GM12878 (cell line): ENCODE measurements around the gene NINL. TPM values are rescaled to one million over a fixed set of nuclear protein-coding genes. Genes with fewer than 3 reads are reported as not detected.

Experiments
- ATAC-seq: fragments of 200-7000 bp; cut with Tn5 transposase; 3 replicates; pipeline ENCODE4 v1.9.1; 2020; ENCODE audit warnings: mild to moderate bottlenecking, moderate library complexity
- BruUV-seq: library from RNA; stranded (reverse); fragments of 400-500 nt; replicated peaks from 2 replicates; lab custom pipeline; 2021; lab: Mats Ljungman, UMichigan
- CTCF ChIA-PET: fragments of 300-600 bp; sonication (Branson Sonifier 250); formaldehyde crosslinking; extraction: SDS; loops from one replicate; lab custom pipeline; 2021; ENCODE audit warnings: inconsistent platforms; lab: Yijun Ruan, JAX
- POLR2A ChIA-PET: fragments of 350-600 bp; formaldehyde crosslinking; extraction: SDS; loops from one replicate; lab custom pipeline; 2021; ENCODE audit warnings: inconsistent platforms; lab: Charles Lee
- RAD21 ChIA-PET: fragments of 300-600 bp; sonication (Branson Sonifier 250); formaldehyde crosslinking; loops from one replicate; lab custom pipeline; 2023; ENCODE audit warnings: antibody characterized with exemption; ENCODE audit not compliant: unreplicated experiment; lab: Charles Lee
- SMC1A ChIA-PET: fragments of 300-600 bp; sonication (Branson Sonifier 250); formaldehyde crosslinking; loops from one replicate; lab custom pipeline; 2023; ENCODE audit not compliant: unreplicated experiment, uncharacterized antibody; lab: Charles Lee
- DNase-seq: peaks from one replicate; pipeline ENCODE4 v3.0.0-alpha.2; 2011; ENCODE audit warnings: low read depth, low spot score
- FAIRE-seq: peaks from 3 replicates; lab custom pipeline; 2011; peaks lifted over from hg19 to GRCh38; lab: Jason Lieb, UNC
- H2AFZ ChIP-seq: 2 replicates; pipeline ENCODE4 v1.6.0; 2011; ENCODE audit warnings: low read depth, low read length, control low read depth; ENCODE audit not compliant: control insufficient read depth
- H3K27ac ChIP-seq: 2 replicates; pipeline ENCODE4 v1.5.1; 2011; ENCODE audit warnings: control low read depth; ENCODE audit not compliant: control insufficient read depth, insufficient read depth
- H3K27me3 ChIP-seq, 2 experiments: replicated peaks in 1 of 2; 2 replicates each; pipeline versions ENCODE4 v1.6.0 to v1.6.1; 2011; ENCODE audit warnings: low read length in 1 of 2; ENCODE audit not compliant: control insufficient read depth in 2 of 2, insufficient read depth in 2 of 2
- H3K36me3 ChIP-seq, 2 experiments: 2 replicates each; pipeline ENCODE4 v1.5.1; 2011; ENCODE audit warnings: low read length in 1 of 2; ENCODE audit not compliant: control insufficient read depth in 2 of 2, insufficient read depth in 2 of 2
- H3K4me1 ChIP-seq: 2 replicates; pipeline ENCODE4 v1.6.1; 2011; ENCODE audit warnings: mild to moderate bottlenecking, low read length, moderate library complexity, mixed read lengths; ENCODE audit not compliant: control insufficient read depth, insufficient read depth
- H3K4me2 ChIP-seq: 2 replicates; pipeline ENCODE4 v1.6.0; 2011; ENCODE audit warnings: control low read depth; ENCODE audit not compliant: control insufficient read depth, insufficient read depth
- H3K4me3 ChIP-seq: fragments of 200-600 bp; sonication (generic); 2 replicates; pipeline ENCODE4 v1.5.1; 2016
- H3K79me2 ChIP-seq: 2 replicates; pipeline ENCODE4 v1.6.0; 2011; ENCODE audit warnings: low read length; ENCODE audit not compliant: control insufficient read depth, insufficient read depth
- H3K9ac ChIP-seq: 2 replicates; pipeline ENCODE4 v1.8.0; 2011; ENCODE audit warnings: low read length, control low read depth, mixed read lengths; ENCODE audit not compliant: control insufficient read depth, insufficient read depth
- H3K9me3 ChIP-seq: replicated peaks from 3 replicates; pipeline ENCODE4 v1.5.1; 2011; ENCODE audit warnings: mild to moderate bottlenecking, low read length; ENCODE audit not compliant: control insufficient read depth, insufficient read depth
- H4K20me1 ChIP-seq: 2 replicates; pipeline ENCODE4 v1.6.0; 2011; ENCODE audit not compliant: control insufficient read depth, insufficient read depth
- CREB1 ChIP-seq: IDR thresholded peaks from 2 replicates; pipeline ENCODE4 v1.6.1; 2012; ENCODE audit warnings: low read depth, mild to moderate bottlenecking, inconsistent platforms
- ELK1 ChIP-seq: IDR thresholded peaks from 2 replicates; pipeline ENCODE4 v1.6.1; 2012; ENCODE audit warnings: low read depth, low read length, improper control_type of control experiment
- HDAC6 ChIP-seq: fragments of 200-600 bp; sonication (generic); IDR thresholded peaks from one replicate; pipeline ENCODE4 v1.8.0; 2017; ENCODE audit warnings: antibody characterized with exemption; ENCODE audit not compliant: unreplicated experiment
- HDGF ChIP-seq: fragments of 450-650 bp; IDR thresholded peaks from 2 replicates; pipeline ENCODE4 v1.6.1; 2016; ENCODE audit warnings: antibody characterized with exemption
- JUND ChIP-seq: IDR thresholded peaks from 2 replicates; pipeline ENCODE4 v1.6.1; 2012; ENCODE audit warnings: low read depth, mild to moderate bottlenecking, low read length, improper control_type of control experiment, moderate library complexity
- MYC ChIP-seq: IDR thresholded peaks from 2 replicates; pipeline ENCODE4 v1.6.1; 2011; ENCODE audit warnings: mild to moderate bottlenecking, low read length, moderate library complexity, inconsistent platforms; ENCODE audit not compliant: insufficient read depth, insufficient replicate concordance, insufficient read length, severe bottlenecking
- NKRF ChIP-seq: fragments of 450-650 bp; conservative IDR thresholded peaks from 2 replicates; pipeline ENCODE4 v1.6.1; 2017; ENCODE audit warnings: mild to moderate bottlenecking, moderate library complexity
- NR2C1 ChIP-seq: fragments of 450-650 bp; IDR thresholded peaks from 2 replicates; pipeline ENCODE4 v1.6.1; 2017; ENCODE audit warnings: antibody characterized with exemption, mild to moderate bottlenecking, moderate library complexity
- RAD21 ChIP-seq: IDR thresholded peaks from 2 replicates; pipeline ENCODE4 v1.6.1; 2011; ENCODE audit warnings: mild to moderate bottlenecking, low read depth, low read length, moderate library complexity; ENCODE audit not compliant: insufficient read depth
- RAD51 ChIP-seq: fragments of 450-650 bp; IDR thresholded peaks from 2 replicates; pipeline ENCODE4 v1.6.1; 2016; ENCODE audit warnings: moderate library complexity, mild to moderate bottlenecking, inconsistent platforms
- SMAD5 ChIP-seq: IDR thresholded peaks from 2 replicates; pipeline ENCODE4 v1.6.1; 2016; ENCODE audit warnings: antibody characterized with exemption, low read depth
- SMC3 ChIP-seq: IDR thresholded peaks from 2 replicates; pipeline ENCODE4 v1.6.1; 2011; ENCODE audit warnings: low read length, improper control_type of control experiment, borderline replicate concordance
- TBL1XR1 ChIP-seq: IDR thresholded peaks from 2 replicates; pipeline ENCODE4 v1.6.1; 2012; ENCODE audit warnings: low read depth, low read length, improper control_type of control experiment
- YBX1 ChIP-seq: fragments of 450-650 bp; IDR thresholded peaks from 2 replicates; pipeline ENCODE4 v1.6.1; 2016; ENCODE audit warnings: antibody characterized with exemption
- ZNF217 ChIP-seq: fragments of 450-650 bp; IDR thresholded peaks from 2 replicates; pipeline ENCODE4 v1.6.1; 2017; ENCODE audit warnings: antibody characterized with exemption, mild to moderate bottlenecking
- ZNF592 ChIP-seq: fragments of 450-650 bp; IDR thresholded peaks from 2 replicates; pipeline ENCODE4 v1.6.1; 2017; ENCODE audit warnings: mild to moderate bottlenecking, moderate library complexity
- WGBS: methylation state at CpG from one replicate; pipeline ENCODE4 v1.1.6; 2016; ENCODE audit warnings: low lambda C conversion rate; ENCODE audit not compliant: insufficient replicate concordance, insufficient coverage; ENCODE audit errors: missing lambda C conversion rate; 5-methylcytosine and 5-hydroxymethylcytosine counted together
- in situ Hi-C: fragments of 300-500 bp; cut with MboI; formaldehyde crosslinking; loops from 9 replicates; pipeline ENCODE4 v1.14.3; 2018; ENCODE audit warnings: mixed read lengths
- intact Hi-C: fragments of 100-400 bp; cut with micrococcal nuclease; formaldehyde crosslinking; loops from one replicate; pipeline ENCODE4 v1.14.2; 2022; ENCODE audit not compliant: unreplicated experiment
- polyA plus RNA-seq, 11 experiments: library from polyadenylated mRNA; depleted of rRNA in 4 of 11; unstranded in 6 of 11; stranded (reverse) in 5 of 11; fragments of >200 nt; fragmentation: Nextera tagmentation in 4 of 11; fragmentation: Illumina TruSeq in 1 of 11; extraction: Ambion mirVana in 4 of 11; extraction: Trizol in 1 of 11; gene quantifications; 1 replicate in 1 of 11; 2 replicates in 10 of 11; pipeline versions ENCODE4 v1.2.1 to v1.2.3, GENCODE V29; 2011 to 2016; ENCODE audit warnings: inconsistent platforms in 2 of 11, missing spikeins in 2 of 11, low read depth in 1 of 11
- total RNA-seq, 4 experiments: library from RNA; depleted of rRNA in 3 of 4; stranded (reverse); fragments of >200 nt in 3 of 4; fragmentation: Illumina TruSeq in 1 of 4; extraction: Trizol in 1 of 4; gene quantifications; 2 replicates each; pipeline versions ENCODE4 v1.2.1 to v1.2.3, GENCODE V29; 2013 to 2021

Gene NINL
- total and polyA plus RNA-seq, 10 of the 15 experiments (the other 5 are each of a cell fraction or from before 2014, with no cell fraction given) = 0.04 to 0.77 (median 0.23) TPM; not detected in 1

- TF ChIP-seq ZNF592 = no peak
- no peak for TF ChIP-seq NKRF
- no peak for TF ChIP-seq SMAD5
- TF ChIP-seq ZNF217 = no peak
Observed at GRCh38 chr20:25511183-25511582, 74.1 kb downstream of the NINL start (continued).

- H3K4me3 ChIP-seq = no peak overlapping the region
- FAIRE-seq (no peak), DNase-seq (no peak), ATAC-seq (no peak)
- H3K27ac ChIP-seq = no peak overlapping the region
- no TSS peak for BruUV-seq
- ChIA-PET CTCF (no interaction called here), POLR2A (no interaction called here), RAD21 (no interaction called here), SMC1A (no interaction called here)
- no peak overlapping the region for H2AFZ ChIP-seq
- intact Hi-C loops = no loop called here
- no peaks in the 10 kb centered on the region for H3K79me2 ChIP-seq
- 37% methylated on average over 7 of the region's 7 CpGs for WGBS
- H3K4me2 ChIP-seq = no peak overlapping the region
- H3K9me3 ChIP-seq = peaks cover 2% of the 10 kb centered on the region; the same call in 1 of the 3 replicates
- no peaks in the 10 kb centered on the region for H4K20me1 ChIP-seq
- H3K36me3 ChIP-seq = no peaks in the 10 kb centered on the region
- no peaks in the 10 kb centered on the region for H3K27me3 ChIP-seq
- in situ Hi-C loops = loop anchor here (10.0 to 25.0 kb wide), 2 partner anchors 46 to 652 kb away; no protein-coding TSS in a partner anchor
- no peak overlapping the region for H3K9ac ChIP-seq
- H3K4me1 ChIP-seq = no peaks in the 10 kb centered on the region
- TF ChIP-seq ELK1 = no peak
- no peak for TF ChIP-seq HDGF
- TF ChIP-seq YBX1 = no peak
- TF ChIP-seq NR2C1 = no peak
- no peak for TF ChIP-seq JUND
- no peak for TF ChIP-seq RAD21
- no peak for TF ChIP-seq TBL1XR1
- no peak for TF ChIP-seq RAD51
- TF ChIP-seq HDAC6 = no peak
- no peak for TF ChIP-seq CREB1
- no peak for TF ChIP-seq MYC
- TF ChIP-seq SMC3 = no peak
Observed at GRCh38 chr20:25510721-25511120, 74.6 kb downstream of the NINL start.
